DMS79 treated with DMSO at 0.1 percent for 48 hours (cell line): ENCODE results near the gene ARID5B.
"Not testable (repeated sequence)": the region's sequence is repeated elsewhere in the genome, so short reads cannot be mapped to it uniquely, and the experiment has no call there.

Experiments used
- DNase-seq: peaks from one replicate; lab custom pipeline; 2025; lab: John Stamatoyannopoulos, UW

The ARID5B gene

DNA sequence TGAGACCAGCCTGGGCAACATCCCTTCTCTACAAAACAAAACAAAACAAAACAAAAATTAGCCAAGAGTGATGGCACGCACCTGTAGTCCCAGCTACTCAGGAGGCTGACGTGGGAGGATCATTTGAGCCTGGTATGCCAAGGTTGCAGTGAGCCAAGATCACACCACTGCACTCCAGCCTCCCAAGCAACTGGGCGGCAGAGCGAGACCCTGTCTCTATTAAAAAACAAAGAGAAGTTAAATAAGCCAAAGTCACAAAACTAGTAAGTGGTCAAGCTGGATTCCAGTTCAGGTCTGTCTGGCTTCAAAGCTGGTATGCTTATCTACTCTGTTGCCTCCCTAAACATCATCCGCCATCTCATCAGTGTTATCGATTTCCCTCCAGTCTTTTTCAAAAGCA lies 110.8 kb downstream of the ARID5B start:
- DNase-seq: no peak

DNA sequence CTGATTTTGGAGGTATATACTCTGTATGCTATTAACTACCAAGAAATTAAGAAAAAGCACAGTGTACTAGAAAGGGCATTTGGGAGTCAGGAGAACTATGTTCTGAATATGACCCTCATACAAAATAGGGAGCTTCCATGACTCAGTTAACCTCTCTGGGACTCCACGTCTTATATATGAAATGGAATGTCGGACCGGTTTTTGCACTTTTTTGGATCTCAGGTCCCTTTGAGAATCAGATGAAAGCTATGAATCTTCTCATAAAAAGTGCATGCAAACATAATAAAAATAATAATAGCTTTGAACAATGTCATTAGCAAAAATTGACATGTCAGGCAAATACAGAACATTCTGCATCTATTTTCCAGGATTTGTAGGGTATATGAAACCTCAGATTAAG lies 113.0 kb downstream of the ARID5B start:
- DNase-seq: no peak

DNA sequence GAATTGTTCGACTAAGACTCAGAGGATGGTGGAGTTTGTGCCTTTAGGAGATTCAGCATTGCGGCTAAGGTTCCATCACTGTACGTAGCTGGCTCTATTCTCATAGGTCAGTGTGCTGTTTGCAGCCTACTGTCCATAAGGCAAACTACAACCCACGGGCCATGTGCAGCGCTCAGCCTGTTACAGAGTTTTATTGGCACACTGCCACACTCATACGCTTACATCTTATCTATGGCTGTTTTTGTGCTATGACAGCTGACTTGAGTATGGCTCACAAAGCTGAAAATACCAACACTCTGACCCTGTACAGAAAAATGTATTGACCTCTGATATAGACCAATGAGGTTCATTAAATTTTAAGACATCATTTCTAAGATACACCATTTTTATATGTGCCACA lies 114.5 kb downstream of the ARID5B start:
- no peak for DNase-seq

DNA sequence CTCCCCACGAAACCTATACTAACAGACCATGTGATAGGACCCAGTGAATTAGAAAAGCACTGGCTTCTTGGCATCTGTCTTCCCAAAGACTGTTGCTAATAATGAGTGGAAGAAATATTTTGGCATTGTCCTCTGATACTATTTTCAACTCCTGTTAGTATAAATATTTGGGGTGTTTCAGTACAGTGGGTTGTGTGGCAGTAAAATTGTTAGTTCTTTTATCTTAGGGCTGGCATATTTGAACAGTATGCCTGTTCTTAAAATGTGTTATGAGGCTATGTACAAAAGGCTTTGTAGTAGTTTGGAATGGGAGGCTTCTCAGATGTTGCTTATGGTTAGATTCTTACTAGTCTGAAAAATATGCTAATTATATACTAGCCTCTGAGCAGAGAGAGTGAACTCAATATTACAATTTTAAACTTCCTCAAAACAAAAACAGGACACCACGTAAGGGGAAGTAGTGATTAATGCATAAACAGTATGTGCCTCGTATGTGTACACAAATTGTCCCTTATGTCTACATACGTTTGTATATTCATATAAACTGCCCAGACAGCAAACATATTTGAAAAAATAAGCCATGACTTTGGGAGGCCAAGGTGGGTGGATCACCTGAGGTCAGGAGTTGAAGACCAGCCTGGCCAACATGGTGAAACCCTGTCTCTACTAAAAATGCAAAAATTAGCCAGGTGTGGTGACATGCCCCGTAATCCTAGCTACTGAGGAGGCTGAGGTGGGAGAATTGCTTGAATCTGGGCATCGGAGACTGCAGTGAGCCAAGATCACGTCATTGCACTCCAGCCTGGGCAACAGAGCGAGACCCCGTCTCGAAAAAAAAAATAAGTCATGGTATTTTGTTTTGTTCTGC lies 115.4 kb downstream of the ARID5B start:
- DNase-seq: no peak

DNA sequence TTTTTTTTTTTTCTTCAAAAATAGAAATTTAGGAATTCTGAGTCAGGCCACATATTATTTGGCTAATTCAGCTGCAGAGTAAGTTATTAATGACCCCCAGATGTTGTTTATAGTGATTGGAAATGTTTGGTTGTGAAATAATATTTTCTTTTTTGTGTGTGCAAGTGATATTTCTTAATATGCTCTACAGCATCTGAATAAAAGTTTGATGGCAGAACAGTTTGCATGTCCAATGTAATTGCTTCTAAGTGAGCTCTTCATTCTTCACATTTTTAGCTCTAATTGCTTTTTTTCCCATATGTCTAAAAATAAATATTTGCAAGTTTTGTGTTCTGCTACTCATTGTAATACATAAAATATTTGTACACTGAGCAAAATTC lies 116.0 kb downstream of the ARID5B start:
- no peak for DNase-seq

DNA sequence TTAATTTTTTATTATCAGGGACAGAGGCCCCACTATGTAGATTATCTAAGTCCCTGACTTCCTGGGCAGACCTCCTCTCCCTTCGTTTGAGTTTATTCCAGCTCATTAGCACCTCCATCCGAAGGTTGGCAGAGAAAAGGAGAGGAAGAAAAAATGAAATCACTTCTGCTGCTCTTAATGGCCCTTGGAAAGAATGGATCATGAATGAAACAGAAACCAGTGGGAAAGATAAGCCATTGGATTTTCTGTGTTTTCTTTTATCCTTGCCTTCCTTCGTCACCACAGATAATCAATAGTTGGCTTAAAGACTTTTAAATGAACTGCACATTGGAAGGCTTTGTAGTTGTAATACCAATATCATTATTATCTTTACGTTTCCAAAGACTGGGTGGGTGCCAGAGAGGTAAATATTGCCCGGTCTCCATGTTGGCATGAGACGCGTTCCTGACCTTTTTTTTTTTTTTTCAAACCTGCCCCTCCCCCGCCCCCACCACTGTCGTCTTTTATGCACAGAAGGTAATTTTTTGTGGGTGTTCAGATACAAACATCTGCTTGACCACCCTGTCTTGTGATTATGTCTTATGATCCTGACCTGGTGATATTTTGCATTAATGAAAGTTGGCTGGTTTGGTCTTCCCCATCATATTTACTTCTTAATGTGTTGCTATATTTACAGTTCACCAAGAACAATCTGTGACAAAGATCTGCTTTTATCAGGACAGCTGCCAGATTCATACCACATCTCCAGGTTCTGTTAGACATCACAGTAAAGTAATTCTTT lies 116.8 kb downstream of the ARID5B start:
- DNase-seq: no peak

DNA sequence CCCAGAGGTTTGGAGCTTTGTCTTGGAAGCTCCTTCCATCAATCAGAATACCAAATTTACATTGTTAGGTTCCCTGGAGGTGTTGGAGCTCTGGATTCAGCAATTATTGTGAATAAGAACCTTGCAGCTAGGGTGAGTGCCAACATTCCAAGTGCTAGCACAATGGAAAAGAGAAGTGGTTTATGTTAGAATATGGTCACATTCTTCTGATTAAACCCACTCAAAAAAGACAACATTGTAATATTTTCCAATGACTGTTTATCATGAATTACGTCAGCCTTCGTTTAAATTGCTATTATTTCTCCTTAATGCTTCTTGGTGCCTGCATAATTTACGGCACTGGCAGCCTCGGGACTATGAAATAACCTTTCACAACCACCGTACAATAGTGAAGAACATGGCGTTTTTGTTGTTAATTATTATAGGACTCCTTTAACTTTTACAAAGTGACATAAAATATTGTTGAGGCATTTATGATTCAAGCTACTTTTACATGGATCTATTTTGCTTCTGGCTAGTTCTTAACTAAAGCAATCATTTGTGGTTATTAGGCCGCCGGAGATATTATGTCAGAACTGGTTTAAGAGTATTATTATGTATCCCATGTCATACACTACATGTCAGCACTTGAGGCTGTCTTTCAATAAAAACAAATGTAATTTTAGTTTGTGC lies 117.7 kb downstream of the ARID5B start:
- DNase-seq: no peak

DNA sequence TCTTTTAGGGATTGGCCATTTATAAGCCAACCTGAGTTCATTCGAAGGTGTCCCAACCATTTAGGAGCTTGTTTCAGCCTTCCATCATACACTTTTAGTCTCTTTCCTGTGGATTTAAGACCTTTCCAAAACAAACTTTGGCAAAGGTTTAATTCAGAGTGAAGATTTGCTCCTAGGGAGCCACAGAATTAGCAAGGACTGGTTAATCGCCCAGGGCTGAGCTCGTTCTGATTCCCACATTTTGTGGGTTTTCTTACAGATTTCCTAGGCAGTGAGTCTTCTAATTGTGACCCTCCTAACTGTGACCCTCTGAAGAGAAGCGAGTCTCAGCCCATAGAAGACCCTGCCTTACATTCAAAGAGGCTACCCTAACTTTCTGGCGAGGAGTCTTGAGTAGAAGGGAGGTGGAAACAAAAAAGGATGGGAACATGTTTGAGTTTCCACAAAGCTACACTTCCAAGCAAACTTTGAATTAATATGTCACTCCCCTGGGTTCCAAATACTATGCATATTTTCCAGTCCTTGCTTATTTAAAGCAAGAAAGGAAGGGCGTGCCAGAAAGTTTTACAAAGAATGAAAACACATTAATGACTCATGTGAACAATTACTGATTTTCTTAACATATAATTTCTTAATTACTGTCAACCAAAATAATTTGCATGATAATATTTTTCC lies 118.3 kb downstream of the ARID5B start:
- no peak for DNase-seq

DNA sequence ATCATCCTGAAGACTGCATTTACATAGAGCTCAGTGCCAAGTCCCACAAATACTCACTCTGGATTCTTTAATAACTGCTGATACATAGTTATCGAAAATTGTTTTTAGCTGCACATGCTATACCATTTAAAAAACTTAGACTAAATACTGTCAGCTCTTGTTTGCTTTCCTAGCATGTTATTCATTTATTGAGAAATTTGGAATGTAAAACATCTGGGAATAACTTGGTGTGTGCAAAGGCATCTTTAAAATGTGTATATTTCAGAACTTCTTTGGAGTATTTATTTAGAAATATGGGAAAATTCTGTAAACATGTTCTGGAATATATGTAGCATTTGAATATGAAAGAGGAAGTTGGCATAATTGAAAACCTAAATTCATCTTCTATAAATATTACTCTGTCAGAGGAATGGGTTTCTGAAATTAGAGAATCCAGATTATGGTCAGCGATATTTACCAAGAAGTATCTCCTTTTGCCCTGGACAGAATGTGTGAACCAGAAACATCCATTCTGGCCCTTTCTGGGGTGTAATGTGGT lies 119.7 kb downstream of the ARID5B start:
- DNase-seq: no peak

DNA sequence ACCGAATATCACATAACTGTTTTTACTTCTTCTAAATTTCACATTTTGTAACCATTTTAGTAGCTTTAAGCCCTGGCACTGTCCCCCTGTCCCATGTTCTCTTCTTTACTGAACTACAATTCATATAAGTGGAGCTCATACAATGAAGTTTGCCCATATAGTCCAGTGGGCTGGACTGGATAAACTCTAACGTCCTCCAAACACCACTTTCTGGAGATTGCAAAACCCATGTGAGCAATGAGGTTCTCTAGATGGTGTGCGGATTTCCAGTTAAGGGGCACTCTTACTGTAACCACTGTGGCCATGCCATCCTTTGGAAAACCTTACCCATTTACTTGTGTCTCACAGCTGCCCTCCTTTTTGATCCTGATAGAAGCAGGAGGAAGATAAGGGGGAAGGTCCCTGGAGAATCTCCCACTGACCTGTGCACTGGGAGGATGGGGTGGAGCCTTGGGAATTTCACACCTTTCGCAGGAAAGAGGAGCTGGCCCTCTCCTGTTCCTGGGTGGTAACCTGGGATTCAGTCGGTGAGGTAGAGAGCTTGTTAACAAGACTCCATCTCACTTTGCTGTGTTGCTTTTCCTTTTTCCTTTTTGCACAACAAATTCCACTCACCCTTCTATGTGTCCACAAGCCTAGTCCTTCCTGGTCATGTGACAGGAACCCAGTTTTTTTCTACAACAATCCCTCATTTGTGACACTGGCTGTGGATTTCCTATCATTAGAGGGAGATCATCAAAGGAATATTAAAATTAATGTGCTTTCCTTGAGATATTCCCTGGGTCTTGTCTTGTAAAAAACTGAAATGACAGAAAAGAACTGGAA lies 120.7 kb downstream of the ARID5B start:
- no peak for DNase-seq

DNA sequence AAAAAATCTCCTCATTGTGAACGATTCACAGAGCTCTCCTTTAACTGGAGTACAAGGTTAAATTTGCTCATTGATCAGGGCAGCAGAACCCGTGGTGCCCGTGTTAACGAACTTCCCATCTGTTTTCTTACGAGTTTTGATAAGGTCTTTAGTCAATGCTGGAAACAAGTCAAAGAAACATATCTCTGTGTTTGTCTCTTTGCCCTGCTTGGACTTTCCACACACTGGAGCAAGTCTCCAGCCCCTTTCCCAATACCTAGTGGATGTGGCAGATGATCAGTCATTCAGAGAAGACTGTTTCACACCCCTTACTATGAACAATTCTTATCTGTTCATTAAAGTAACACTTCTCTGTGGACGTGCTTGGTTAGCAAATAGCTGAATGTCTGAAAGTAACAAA lies 121.3 kb downstream of the ARID5B start:
- DNase-seq: no peak

DNA sequence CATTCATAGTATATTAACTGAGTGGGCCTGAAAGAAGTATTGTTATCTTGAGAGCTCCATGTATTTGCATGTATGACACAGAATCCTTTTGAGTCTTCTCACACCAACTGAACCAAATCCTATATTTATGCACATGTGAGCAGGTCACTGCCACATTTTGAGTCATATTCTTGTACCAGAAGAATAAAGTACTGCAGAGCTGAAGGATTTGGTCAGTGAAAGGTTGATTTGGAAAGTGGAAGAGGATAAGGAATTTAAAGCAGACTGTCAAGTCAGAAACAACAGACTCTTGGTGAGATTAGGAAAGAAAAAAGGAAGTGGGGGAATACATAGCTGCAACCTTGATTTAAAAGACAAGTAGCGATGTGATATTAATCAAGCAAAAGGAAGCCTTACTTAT lies 121.8 kb downstream of the ARID5B start:
- no peak for DNase-seq

DNA sequence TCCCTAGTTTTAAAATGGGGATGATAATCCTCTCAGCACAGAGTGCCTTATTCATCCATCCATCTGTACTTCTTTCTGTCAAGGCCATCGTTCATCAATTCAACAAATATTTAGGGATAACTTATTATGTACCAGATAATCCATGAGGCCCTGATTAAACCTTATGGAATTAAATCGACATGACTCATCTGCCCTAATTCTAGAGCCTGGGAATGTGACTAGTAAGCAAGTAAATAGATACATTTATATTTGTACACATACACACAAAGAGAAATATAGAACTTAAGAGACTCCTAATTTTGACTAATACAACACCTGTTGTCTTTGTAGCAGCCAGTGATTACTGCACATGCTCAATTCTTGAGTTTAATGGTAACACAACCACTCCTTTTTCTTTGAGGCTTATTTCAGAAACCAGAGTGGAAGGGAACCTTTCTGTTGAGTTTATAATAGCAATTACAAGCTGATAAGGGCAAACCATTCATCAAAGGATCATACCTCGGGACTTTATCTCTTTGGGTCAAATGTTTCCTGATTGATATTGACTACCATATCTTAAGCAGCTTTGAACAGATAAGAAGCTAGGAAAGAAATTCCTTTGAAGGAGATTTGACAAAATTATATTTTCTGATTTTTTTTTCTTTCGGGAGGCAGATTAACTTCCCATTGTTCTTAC lies 122.7 kb downstream of the ARID5B start:
- no peak for DNase-seq

DNA sequence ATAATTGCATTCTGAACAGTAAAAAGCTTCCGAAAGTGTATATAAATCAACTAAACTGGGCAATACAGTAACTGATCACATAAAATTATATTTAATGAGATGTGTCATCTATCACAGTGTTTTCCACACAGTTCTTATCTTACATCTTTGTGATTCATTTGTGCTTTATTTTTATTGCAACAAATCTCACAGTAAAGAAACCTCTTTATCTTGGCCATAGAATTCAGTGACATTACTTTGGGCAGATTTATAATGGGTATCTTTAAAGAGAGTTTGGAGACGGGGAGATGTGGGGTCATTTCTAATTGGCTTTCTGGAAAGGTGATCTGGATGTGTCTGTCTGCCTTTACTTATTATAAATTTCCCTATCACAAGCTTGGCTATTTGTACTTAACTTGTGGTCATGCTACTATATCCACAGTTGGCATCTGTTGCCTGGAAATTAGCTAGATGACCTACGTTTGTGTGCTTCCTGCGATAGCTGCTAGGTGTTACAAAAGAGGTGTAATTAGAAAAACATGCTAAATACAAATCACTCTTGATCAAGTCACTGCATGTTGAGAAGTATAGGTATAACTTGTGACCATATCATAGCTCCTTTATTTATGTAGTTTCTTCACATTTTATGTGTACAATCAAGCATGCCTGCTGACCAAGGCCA lies 123.8 kb downstream of the ARID5B start:
- no peak for DNase-seq

DNA sequence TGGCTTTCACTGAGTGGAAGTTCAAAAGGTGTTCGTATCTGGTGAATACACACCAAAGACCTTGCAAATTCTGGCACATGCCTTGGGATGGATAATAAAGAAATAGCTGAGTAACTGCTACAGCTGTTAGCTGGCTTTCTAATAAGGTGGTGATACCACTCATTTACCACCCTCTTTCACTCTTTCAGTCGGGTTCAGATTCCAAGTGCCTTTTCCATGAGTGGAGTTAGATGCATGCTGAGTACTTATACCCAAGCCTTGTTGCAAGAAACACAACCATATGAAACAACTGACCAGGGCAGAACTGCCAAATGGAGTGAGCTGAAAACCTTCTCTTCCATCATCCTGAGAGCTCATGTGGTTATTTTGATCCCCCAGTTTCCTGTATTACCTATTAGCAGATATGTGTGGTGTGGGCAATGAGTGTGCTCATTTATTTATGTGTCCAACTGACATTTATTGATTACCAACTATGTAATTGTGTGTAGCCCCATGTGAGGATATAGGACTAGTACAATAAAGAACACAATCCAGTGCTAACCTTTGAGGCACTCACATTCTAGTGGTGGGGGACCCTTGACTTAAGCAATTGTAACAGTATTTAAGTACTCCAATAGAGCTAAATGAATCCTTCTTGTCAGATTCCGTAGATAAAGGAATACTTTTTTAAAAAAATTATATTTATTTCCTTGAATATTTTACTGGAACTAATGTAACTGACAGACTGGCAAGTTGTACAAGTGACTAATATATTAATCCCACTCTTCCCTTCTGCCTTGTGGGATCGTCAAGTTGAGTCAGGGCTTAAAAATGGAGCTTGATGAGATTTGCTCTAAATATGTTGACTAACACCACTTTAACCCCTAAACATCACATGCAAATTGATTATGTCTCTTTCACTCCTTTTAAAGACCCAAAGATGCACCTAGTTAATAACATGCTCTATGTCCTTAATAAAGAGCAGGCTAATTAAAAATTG lies 124.7 kb downstream of the ARID5B start:
- no peak for DNase-seq

DNA sequence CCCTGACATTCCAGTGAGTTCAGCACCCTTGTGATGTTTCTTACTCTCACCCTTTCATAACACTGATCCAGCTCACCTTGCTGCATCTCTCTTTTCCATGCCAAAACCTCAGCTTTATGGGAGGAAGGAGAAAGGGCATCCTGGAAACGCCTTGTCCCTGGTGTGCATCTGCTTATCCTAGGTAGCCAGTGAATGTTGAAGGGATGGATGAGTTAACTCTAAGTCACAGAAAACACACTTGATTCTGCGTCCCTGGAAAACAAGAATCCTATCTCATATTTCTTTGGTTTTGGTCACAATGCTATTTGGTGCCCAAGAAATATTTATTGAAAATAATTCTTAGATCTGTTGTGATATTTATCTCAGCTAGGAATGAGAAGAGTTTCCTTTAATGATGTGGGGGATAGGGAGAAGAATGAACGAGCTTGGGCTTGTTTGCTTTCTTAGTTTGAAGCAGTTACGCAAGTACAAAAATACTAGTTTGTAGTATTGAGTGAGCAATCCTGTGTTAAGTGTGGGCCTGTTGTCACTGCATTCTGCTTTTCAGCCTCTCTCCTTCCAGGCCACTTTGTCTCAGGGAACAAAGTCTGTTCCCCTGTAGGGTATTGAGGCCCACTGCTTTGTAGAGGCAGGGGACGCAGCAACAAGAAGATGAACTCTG lies 126.5 kb downstream of the ARID5B start:
- DNase-seq: no peak

DNA sequence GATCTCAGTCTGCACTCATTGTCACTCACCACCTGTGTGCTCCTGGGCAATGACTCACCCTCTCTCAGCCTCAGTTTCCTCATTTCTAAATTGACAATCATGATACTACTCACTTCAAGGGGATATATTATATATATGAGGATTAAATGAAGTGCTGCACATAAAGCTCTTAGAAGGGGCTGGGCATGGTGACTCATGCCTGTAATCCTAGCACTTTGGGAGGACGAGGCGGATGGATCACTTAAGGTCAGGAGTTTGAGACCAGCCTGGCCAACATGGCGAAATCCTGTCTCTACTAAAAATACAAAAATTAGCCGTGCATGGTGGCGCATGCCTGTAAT lies 127.0 kb downstream of the ARID5B start:
- not testable (repeated sequence) for DNase-seq

DNA sequence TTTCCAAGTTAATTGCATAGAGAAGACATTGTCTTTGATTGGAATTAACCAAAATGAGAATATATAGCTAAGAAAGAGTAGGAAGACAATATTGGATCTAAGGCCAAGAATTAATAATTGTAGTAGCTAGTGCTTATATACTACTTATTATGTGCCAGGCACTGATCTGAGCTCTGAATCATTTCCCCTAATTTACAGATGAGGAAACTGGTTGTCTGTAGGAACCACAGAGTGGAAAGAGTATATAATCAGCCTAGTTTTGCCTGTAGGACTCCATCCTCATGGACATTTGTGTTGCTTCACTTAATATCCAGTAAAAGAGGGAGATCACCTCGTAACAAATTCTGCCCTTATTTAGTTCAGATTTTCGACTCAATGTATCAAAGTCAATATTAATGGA lies 127.9 kb downstream of the ARID5B start:
- DNase-seq: no peak
